GM19372 (cell line): ENCODE measurements around the gene OR6P1.

Experiments
- ATAC-seq: cut with Tn5 transposase; IDR thresholded peaks from one replicate; pipeline ENCODE4 v1.9.1; 2021; ENCODE audit warnings: mild to moderate bottlenecking, low read depth, moderate library complexity; ENCODE audit not compliant: unreplicated experiment

Gene OR6P1

GRCh38 chr1:158570480-158570879, at the start of gene OR6P1:
OR6P1 (minus strand) TSS chr1:158570580; CDS start chr1:158563604, 6,976 bp downstream.
- ATAC-seq = no peak

GRCh38 chr1:158613764-158614163, 43.4 kb upstream of the OR6P1 start:
- no peak for ATAC-seq

- ATAC-seq = no peak
Measured at GRCh38 chr1:158611916-158612315, 41.5 kb upstream of the OR6P1 start.

- no peak for ATAC-seq
Measured at GRCh38 chr1:158607296-158607695, 36.9 kb upstream of the OR6P1 start.

- no peak for ATAC-seq
Measured at GRCh38 chr1:158604968-158605367, 34.6 kb upstream of the OR6P1 start, which contains the start of gene OR10Z1. OR10Z1 (plus strand) TSS chr1:158605268; CDS start chr1:158606439, 1,171 bp downstream.

GRCh38 chr1:158600735-158601134, 30.4 kb upstream of the OR6P1 start:
- no peak for ATAC-seq

- ATAC-seq = no peak
Measured at GRCh38 chr1:158586942-158587341, 16.6 kb upstream of the OR6P1 start.

GRCh38 chr1:158583962-158584361, 13.6 kb upstream of the OR6P1 start:
- no peak for ATAC-seq

- ATAC-seq = no peak
Measured at GRCh38 chr1:158579733-158580132, 9.4 kb upstream of the OR6P1 start, which contains the start of gene OR10X1. OR10X1 (minus strand) TSS chr1:158579899; CDS start chr1:158579899, 0 bp downstream.

- no peak for ATAC-seq
Measured at GRCh38 chr1:158577561-158577960, 7.2 kb upstream of the OR6P1 start.

- no peak for ATAC-seq
Measured at GRCh38 chr1:158572226-158572625, 1.8 kb upstream of the OR6P1 start.

GRCh38 chr1:158564608-158565007, 5.8 kb downstream of the OR6P1 start:
- no peak for ATAC-seq

GRCh38 chr1:158563853-158564252, 6.5 kb downstream of the OR6P1 start:
- no peak for ATAC-seq

- no peak for ATAC-seq
Measured at GRCh38 chr1:158559696-158560095, 10.7 kb downstream of the OR6P1 start.

GRCh38 chr1:158554352-158554751, 16.0 kb downstream of the OR6P1 start, which contains the start of gene OR6Y1:
OR6Y1 (minus strand) TSS chr1:158554405; CDS start chr1:158548105, 6,300 bp downstream.
- no peak for ATAC-seq

GRCh38 chr1:158552296-158552695, 18.1 kb downstream of the OR6P1 start:
- ATAC-seq = no peak

- ATAC-seq = no peak
Measured at GRCh38 chr1:158547533-158547932, 22.8 kb downstream of the OR6P1 start.

- ATAC-seq = no peak
Measured at GRCh38 chr1:158537609-158538008, 32.8 kb downstream of the OR6P1 start.

GRCh38 chr1:158534496-158534895, 35.9 kb downstream of the OR6P1 start:
- no peak for ATAC-seq

GRCh38 chr1:158527190-158527815, 43.1 kb downstream of the OR6P1 start:
- ATAC-seq = no peak

- no peak for ATAC-seq
Measured at GRCh38 chr1:158521666-158522058, 48.7 kb downstream of the OR6P1 start.

- ATAC-seq = no peak
Measured at GRCh38 chr1:158520955-158521665, 49.3 kb downstream of the OR6P1 start.
